Measurements from ENCODE around the gene KLF13.

GRCh38 chr15:31403606-31404005 lies 77.0 kb downstream of the KLF13 start:
- no peak for TF ChIP-seq YY1 (IDR thresholded peaks at IDR 0.05; ENCODE audit: extremely low read depth, insufficient replicate concordance, low read depth, low read length)
- TF ChIP-seq CTCF (IDR thresholded peaks at IDR 0.05 in 2 of 3, conservative IDR thresholded peaks at IDR 0.05 in 1 of 3; ENCODE audit: borderline replicate concordance in 1 of 3, insufficient read depth in 1 of 3, low read depth in 2 of 3, low read length in 2 of 3), result no peak
- TF ChIP-seq EZH2phosphoT487 (IDR thresholded peaks at IDR 0.05; ENCODE audit: borderline replicate concordance), result no peak
- no peak for TF ChIP-seq MAX (IDR thresholded peaks at IDR 0.05)
- no peak for TF ChIP-seq SP1 (IDR thresholded peaks at IDR 0.05; ENCODE audit: low read depth)
- no peak for TF ChIP-seq EZH2 (IDR thresholded peaks at IDR 0.05)
- TF ChIP-seq POLR2AphosphoS5 (IDR thresholded peaks at IDR 0.05; ENCODE audit: low read depth, low read length), result no peak
- no peak for TF ChIP-seq SIN3A (IDR thresholded peaks at IDR 0.05; ENCODE audit: low read depth)

Data from HCT116 (cell line).